ENCODE results near the gene FAM177A1. TPM values are rescaled to one million over a fixed set of nuclear protein-coding genes. Genes with fewer than 3 reads are reported as not detected.

The FAM177A1 gene
- total and polyA plus RNA-seq, 11 donors: 56.3 to 129 (median 97.1) TPM

GRCh38 chr14:35073486-35073885 lies 27.4 kb downstream of the FAM177A1 start:
- 78 to 87% (median 81%) methylated on average over 1 of the region's 1 CpG for WGBS, 4 donors
- Histone ChIP-seq H3K27me3 (no peaks in the 10 kb centered on the region), H3K9me3 (no peaks in the 10 kb centered on the region), H3K36me3 (peaks cover 0 to 87% (median 69%) of the 10 kb centered on the region in 9 donors), H3K4me3 (no peak overlapping the region), H3K4me1 (peaks cover 0 to 4% (median 0%) of the 10 kb centered on the region in 12 donors), H3K27ac (no peak overlapping the region)
- intact Hi-C loops (cut with DNase I): no loop called here
- DNase-seq (no peak), ATAC-seq (no peak)
- TF ChIP-seq POLR2A (IDR thresholded peaks at IDR 0.05) (no peak), CTCF (IDR thresholded peaks at IDR 0.05) (no peak)

GRCh38 chr14:35078082-35078481 lies 32.0 kb downstream of the FAM177A1 start:
- ATAC-seq (no peak), DNase-seq (no peak)
- Histone ChIP-seq H3K9me3 (no peaks in the 10 kb centered on the region), H3K27ac (no peak overlapping the region), H3K36me3 (peaks cover 0 to 94% (median 80%) of the 10 kb centered on the region in 9 donors), H3K27me3 (no peaks in the 10 kb centered on the region), H3K4me3 (no peak overlapping the region), H3K4me1 (peaks cover 0 to 4% (median 0%) of the 10 kb centered on the region in 12 donors)
- TF ChIP-seq POLR2A (IDR thresholded peaks at IDR 0.05): no peak
- no peak for TF ChIP-seq CTCF (IDR thresholded peaks at IDR 0.05)
- intact Hi-C loops (cut with DNase I): no loop called here
- 87 to 98% (median 98%) methylated on average over 2 of the region's 2 CpGs for WGBS, 4 donors

GRCh38 chr14:35079742-35080141 lies 33.7 kb downstream of the FAM177A1 start:
- WGBS, 4 donors: 85 to 89% (median 86%) methylated on average over 1 of the region's 1 CpG
- no peak for ATAC-seq
- intact Hi-C loops (cut with DNase I): no loop called here
- no peak for TF ChIP-seq POLR2A (IDR thresholded peaks at IDR 0.05)
- H3K27me3 ChIP-seq: no peaks in the 10 kb centered on the region
- no peak for DNase-seq
- no peak overlapping the region for H3K4me3 ChIP-seq
- H3K36me3 ChIP-seq: peaks cover 0 to 97% (median 82%) of the 10 kb centered on the region in 9 donors
- H3K9me3 ChIP-seq: no peaks in the 10 kb centered on the region
- no peaks in the 10 kb centered on the region for H3K4me1 ChIP-seq
- H3K27ac ChIP-seq: no peak overlapping the region

GRCh38 chr14:35083530-35084150 lies 37.6 kb downstream of the FAM177A1 start:
- Histone ChIP-seq H3K27ac (no peak overlapping the region), H3K27me3 (no peaks in the 10 kb centered on the region), H3K4me1 (no peaks in the 10 kb centered on the region), H3K36me3 (peaks cover 0 to 100% (median 100%) of the 10 kb centered on the region in 9 donors), H3K4me3 (no peak overlapping the region), H3K9me3 (no peaks in the 10 kb centered on the region)
- intact Hi-C loops (cut with DNase I): no loop called here
- TF ChIP-seq POLR2A (IDR thresholded peaks at IDR 0.05): no peak
- no peak for TF ChIP-seq CTCF (IDR thresholded peaks at IDR 0.05)
- 92 to 96% (median 95%) methylated on average over 8 of the region's 8 CpGs for WGBS, 4 donors
- no peak for ATAC-seq
- no peak for DNase-seq

GRCh38 chr14:35085441-35085840 lies 39.4 kb downstream of the FAM177A1 start:
- intact Hi-C loops (cut with DNase I): no loop called here
- DNase-seq (no peak), ATAC-seq (no peak)
- no peaks in the 10 kb centered on the region for H3K27me3 ChIP-seq
- H3K36me3 ChIP-seq: peaks cover 0 to 100% (median 99%) of the 10 kb centered on the region in 9 donors
- no peak overlapping the region for H3K27ac ChIP-seq
- TF ChIP-seq CTCF (IDR thresholded peaks at IDR 0.05) (no peak), POLR2A (IDR thresholded peaks at IDR 0.05) (no peak)
- no peaks in the 10 kb centered on the region for H3K9me3 ChIP-seq
- no peak overlapping the region for H3K4me3 ChIP-seq
- 87 to 89% (median 88%) methylated on average over 2 of the region's 2 CpGs for WGBS, 4 donors
- H3K4me1 ChIP-seq: no peaks in the 10 kb centered on the region

Data from heart left ventricle (tissue), 16 donors.